ENCODE results near the gene GNG7.
A peak's percentile ranks its signal among the peaks of the same experiment; 100 is the strongest.

The GNG7 gene

DNA sequence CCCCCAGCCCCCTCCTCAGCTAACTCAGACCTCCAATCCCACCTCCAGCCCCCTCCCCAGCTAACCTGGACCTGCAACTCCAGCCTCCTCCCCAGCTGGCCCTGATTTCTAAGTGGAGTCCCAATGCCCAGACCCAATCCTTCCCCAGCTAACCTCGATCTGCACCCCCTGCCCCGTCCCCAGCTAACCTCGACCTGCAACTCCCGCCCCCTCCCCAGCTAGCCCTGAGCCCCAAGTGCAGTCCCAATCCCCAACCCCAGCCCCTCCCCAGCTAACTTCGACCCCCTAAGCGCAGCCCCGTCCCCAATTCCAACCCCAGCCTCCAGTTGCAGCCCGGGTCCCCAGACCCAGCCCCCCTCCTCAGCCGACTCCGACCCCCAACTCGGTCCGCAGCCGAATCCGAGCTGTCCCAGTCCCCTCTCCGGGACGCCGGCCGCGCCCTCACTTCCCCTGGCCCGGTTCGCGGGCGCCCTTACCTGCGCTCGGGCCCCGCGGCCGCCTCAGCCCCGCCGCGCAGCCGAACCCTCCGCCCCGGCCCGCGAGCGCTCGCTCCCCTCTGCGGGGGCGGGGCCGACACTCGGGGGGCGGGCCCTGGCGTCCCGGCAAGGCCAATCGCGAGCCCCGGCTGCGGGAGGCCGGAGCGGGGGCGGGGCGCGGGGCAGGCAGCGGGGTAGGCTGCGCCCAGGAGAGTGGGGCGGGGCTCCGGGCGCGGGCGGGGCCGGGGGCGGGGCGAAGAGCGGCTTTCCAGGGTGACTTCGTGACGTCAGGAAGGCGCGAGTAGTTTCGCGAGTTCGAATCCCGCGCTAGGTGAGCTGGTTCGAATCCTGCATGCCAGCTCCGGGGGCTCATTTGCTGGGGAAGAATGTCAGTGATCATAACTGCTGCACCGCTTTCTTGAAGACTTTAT is at the start of gene GNG7:
Gene GNG7 (minus strand): TSS at position 525 of the 907 bp plus-strand sequence. CDS start 182,006 bp downstream, outside the sequence.
- DNase-seq (ENCODE audit: low read depth) = peak; percentile 93

DNA sequence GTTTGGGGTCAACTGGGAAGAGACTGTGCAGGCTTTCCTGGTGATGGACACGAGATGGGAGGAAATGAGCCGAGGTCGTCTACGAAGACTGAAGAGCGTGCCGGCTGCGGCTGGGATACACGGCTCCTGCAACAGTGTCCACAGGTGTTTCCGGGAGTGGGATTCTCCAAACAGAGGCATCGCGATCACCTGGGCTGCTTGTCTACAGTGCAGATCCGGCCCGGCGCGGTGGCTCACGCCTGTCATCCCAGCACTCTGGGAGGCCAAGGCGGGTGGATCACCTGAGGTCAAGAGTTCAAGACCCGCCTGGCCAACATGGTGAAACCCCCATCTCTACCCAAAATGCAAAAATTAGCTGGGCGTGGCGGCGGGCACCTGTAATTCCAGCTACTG is 48.9 kb upstream of the GNG7 start:
- DNase-seq (ENCODE audit: low read depth) = no peak

DNA sequence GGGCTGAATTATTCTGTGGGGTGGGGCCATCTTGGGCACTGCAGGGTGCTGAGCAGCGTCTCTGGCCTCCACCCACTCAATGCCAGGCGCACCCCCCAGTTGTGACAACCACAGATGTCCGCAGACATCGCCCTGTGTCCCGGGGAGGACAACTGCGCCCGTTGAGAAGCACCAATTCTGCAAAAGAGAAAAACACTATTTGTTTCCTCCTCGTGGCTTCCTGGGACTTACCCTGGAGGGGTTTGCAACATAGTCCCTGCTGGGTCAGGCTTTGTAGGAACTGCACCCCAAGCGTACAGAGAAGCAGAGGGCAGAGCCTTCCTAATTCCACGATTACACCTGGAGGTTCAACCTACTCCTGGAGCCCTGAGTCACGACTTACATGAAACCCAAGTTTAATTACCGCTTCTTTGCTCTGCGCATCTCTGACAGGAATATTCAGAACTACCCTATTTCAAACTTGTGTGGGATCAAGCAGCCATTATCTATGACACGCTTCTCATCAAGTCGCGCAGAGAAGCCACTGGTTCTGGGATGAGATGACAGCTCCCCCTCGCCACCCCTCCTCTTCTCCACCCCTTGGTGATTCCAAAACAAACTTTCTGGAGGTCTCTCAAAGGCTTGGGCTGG is 48.4 kb upstream of the GNG7 start:
- DNase-seq (ENCODE audit: low read depth) = no peak

DNA sequence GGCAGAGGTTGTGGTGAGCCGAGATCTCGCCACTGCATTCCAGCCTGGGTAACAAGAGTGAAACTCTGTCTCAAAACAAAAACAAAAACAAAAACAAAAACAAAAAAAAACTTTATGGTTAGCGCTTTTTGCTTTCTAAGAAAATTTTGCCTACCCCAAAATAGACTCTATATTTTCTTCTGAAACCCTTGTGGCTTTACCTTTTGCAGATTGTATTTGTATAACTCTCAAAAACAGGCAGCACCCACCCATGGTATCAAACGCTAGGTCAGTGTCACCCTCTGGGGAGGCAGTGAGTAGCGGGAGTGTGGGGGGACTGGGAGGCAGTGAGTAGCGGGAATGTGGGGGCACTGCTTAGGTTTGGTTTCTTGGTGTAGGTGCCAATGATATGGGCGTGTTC is 44.9 kb upstream of the GNG7 start:
- no peak for DNase-seq (ENCODE audit: low read depth)

DNA sequence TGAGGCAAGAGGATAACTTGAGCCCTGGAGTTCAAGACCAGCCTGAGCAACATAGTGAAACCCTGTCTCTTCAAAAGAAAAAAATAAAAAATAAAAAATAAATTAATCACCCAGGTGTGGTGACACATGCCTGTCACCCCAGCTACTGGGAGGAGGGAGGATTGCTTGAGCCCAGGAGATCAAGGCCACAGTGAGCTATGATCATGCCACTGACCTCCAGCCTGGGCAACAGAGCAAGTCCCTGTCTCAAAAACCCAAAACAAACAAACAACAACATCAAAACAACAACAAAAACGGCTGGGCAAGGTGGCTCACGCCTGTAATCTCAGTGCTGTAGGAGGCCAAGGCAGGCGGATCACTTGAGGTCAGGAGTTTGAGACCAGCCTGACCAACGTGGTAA is 41.6 kb upstream of the GNG7 start:
- no peak for DNase-seq (ENCODE audit: low read depth)

DNA sequence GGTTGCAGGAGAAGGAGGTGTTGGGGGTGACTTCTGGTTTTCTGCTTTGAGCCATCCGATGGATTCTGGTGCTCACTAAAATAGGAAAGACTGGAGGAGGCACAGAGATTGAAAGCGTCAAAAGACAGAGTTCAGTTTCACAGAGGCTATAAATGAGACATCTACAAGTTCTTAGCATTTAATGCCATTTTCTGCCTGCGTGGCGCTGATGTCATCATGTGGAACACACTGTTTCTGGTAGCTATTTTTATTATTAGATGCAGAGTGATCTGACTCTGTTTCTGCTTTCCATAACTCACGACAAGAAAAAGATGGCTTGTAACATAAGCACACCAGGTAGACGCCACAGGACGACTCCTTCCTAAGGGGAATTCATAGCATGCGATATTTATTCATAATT is 40.6 kb upstream of the GNG7 start:
- DNase-seq (ENCODE audit: low read depth) = no peak

DNA sequence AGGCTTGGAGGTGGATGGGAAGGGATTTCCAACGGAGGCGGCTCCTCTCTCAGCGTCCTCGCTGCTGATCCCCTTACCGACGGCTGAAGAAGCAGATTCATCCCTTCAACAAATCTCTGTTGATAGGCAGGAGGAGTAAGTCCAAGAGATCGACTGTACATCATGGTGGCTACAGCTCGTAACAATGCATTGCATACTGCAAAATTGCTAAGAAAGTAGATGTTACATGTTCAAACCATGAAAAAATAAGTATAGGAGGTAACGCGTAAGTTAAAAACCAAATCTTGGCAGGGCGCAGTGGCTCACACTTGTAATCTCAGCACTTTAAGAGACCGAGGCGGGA is 37.8 kb upstream of the GNG7 start:
- no peak for DNase-seq (ENCODE audit: low read depth)

DNA sequence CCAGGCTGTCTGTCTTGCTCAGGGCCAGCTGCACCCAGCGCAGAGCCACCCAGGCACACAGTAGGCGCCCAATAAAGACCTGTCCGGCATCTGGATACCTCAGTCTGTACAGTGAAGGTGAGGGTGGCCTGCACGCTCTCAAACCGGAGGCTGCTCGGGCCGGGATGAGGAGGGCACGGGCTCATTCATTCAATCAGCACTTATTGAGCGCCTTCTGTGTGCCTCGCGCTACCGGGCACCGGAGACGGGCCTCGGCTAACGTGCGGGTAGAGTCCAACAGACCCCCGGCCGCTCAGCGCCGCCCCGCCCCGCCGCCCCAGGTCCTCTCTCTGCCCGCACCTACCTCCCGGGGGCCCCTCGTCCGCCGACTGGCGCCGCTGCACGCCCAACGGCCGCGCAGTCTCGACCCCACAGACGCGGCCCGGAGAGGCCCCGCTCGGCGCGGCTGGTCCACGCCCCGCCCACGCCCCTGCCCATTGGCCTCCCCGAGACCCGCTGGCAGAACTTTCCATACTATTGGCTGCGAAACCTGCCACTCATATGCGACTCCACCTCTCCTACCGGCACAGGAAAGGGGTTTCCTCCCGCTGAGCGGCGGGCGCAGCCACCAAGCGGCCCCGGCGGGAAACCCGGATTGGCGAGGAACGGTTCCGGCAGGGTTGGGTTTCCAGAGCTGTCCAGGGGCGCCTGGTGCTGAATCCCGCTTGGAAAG is 37.3 kb upstream of the GNG7 start, which contains the start of gene SLC39A3:
Gene SLC39A3 (minus strand): TSS at position 416 of the 712 bp plus-strand sequence. CDS start 2,760 bp downstream, outside the sequence.
- DNase-seq (ENCODE audit: low read depth) = peak; percentile 97

DNA sequence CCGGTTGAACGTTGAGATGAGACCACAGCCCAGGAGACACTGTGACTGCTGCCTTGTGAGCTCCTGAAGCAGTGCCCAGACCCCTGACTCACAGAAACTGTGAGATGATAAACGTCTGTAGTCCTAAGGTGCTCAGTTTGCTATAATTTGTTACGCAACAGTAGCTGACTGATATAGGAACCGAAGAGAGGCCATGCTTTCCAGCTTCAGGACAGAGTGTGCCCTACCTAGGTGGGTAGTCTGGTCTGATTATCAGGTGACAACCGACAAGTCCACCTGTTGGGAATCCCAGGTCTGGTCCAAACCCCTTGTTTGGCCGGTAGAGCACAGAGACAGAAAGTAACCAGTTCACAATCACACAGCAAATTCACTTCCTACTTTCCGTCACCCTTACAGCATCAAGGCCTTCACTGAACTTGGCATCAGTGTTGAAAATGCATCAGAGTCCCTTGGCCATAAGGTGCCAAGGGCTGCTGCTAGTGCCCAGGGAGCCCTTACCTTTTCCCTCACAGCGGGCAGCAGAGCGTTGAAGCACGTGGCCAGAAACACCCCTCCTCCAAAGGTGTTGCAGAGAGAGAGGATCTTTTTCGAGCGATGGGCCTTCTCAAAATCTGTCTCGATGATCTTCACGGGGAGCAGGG is 34.2 kb upstream of the GNG7 start:
- DNase-seq (ENCODE audit: low read depth) = no peak

DNA sequence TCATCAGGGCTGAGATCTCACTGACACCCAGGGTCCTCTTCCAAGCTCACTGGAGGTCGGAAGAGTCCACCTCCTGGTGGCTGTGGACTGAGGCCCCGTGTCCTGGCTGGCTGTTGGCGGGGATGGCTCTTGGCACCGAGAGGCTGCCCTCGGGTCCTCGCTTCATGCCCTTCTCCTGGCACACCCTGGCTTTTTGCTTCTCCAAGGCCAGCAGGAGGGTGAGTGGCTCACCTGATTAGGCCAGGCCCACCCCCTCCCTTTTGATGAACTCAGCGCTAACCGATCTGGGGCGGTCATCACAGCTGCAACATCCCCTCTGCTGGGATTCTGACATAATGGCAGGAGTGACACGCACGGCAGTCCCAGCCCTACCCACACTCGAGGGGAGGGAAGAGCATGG is 32.9 kb upstream of the GNG7 start:
- no peak for DNase-seq (ENCODE audit: low read depth)

DNA sequence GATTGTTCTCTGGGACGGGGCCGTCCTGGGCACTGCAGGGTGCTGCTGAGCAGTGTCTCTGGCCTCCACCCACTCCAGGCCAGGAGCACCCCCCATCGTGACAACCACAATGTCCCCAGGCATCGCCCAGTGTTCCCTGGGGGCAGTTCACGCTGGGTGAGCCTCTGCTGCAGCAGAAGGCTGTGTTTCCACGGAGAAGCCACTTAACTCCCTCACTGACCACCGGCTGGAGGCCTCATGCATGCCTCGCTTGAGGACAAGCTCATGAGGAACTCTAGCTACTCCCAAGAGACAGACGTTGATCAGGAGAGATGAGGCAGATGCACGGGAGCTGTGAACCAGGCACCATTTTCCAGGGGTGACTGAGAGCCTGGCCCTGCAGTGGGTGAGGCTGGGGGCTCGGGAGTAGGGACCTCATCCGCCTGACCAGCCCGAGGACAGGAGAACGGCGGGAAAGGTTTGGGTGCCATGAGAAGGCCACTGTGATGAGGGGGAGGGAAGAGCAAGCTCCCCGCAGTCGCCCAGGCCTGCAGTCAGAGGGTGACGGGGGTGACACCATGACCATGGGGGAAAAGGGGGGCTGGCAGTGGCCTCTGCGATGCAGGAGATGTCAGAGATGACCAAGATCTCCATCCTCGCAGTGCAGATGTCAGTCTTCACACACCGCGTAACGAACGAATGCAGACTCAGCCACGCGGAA is 32.2 kb upstream of the GNG7 start:
- DNase-seq (ENCODE audit: low read depth) = no peak

DNA sequence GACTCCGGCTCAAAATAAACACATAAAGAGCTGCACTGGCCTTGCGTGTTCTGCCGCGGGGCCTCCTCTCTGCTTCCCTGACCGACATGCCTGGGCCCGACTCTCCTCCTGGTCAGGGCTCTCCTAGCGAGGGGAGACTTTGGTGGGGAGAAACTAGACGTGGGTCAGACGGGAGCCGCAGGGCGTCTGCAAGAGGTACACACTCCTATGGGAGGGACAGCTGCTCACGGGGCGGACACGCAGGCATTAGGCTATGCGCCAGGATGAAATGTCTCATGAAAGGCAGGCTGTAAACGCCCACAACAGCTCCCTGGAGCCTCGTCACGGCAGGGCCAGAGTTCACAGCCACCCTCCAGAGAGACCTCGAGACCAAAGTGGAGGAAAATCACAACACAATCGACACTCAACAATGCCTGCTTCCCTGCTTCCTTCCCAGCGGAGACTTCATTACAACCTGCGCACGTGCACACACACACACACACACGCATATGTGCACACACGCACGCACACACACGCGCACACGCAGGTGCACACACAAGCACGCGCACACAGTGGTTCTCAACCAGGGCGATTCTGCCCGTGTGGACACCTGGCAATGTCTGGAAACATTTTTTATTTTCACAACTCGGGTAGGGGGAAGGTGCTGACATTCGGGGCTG is 31.6 kb upstream of the GNG7 start:
- no peak for DNase-seq (ENCODE audit: low read depth)

DNA sequence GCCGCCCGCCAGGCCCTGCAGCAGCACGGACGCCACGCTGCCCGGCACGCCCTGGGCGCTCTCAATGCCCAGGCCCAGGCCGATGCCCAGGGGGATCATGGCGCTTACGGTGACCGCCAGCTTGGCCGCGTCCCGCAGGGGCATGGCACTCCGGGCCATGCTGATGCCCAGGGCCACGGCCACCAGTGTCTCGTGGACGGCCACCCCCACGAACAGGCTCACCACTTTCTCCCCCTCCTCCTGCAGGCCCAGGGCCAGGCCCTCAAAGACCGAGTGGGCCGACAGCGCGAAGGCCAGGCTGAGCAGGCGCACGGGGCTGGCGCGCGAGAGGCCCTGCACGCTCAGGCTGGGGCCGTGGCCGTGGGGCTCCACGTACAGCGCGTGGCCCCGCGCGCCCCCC is 30.4 kb upstream of the GNG7 start:
- DNase-seq (ENCODE audit: low read depth) = no peak

DNA sequence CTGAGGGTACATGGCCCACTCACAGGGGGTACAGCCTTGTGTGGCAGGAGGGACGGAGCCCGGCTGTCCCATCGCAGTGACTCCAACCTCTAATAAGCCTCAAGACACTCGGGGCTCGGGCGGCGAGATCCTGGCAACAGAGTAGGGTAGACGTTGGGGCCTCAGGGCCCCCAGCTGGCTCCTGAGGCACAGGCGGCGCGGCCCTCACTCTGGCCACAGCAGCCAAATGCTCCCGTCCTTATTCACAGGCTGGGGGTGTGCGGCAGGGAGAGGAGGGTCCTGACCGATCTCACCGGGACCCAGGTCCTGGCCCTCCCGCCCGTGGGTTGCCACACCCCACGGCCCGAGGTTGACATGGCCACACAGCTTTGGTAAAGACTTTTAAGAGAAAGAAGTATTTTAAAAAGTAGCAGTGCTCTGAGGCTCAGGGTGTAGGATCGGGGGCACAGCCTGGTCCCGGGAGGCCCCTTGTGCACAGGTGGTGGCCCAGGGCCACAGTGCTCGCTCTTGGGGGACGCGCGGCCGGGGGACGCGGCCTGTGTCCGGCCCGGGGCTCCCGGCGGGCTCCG is 29.7 kb upstream of the GNG7 start:
- no peak for DNase-seq (ENCODE audit: low read depth)

DNA sequence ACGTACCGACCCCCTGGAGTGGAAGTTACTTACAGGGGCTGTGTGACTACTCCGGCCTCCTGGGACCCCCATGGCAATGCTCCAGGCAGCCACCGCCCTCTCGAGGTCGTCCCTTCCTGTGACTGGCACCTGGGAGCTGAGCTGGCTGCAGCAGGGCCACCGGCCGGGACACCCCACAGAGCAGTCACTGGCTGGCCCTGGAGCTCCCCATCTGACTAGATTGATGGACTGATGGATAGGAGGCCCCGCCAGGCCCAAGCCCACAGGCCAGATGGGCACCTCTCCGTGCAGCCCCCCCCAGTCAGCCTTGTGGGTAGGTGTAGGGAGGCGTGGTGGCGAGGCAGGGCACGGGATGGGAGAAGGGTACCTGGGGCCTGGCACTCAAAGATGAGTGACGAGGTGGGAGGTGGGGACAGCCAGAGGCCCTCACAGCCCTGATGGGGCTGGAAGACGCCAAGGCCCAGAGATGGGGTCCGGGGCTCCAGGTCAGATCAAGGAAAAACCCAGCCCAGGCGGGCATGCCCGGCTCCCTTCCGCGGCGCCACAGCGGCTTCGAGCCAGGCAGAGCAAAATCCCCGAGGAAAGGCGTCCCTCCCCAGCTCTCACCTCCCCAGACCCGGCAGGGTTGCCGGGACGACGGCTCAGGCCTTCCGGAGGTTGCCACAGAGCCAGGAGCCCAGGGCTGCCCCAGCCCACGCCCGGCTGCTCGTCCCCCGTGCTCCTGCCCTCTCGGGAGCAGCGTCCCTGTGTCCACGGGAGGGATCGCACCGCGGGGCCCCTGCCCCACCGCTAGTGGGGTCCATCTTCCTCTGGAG is 28.9 kb upstream of the GNG7 start:
- DNase-seq (ENCODE audit: low read depth) = no peak

DNA sequence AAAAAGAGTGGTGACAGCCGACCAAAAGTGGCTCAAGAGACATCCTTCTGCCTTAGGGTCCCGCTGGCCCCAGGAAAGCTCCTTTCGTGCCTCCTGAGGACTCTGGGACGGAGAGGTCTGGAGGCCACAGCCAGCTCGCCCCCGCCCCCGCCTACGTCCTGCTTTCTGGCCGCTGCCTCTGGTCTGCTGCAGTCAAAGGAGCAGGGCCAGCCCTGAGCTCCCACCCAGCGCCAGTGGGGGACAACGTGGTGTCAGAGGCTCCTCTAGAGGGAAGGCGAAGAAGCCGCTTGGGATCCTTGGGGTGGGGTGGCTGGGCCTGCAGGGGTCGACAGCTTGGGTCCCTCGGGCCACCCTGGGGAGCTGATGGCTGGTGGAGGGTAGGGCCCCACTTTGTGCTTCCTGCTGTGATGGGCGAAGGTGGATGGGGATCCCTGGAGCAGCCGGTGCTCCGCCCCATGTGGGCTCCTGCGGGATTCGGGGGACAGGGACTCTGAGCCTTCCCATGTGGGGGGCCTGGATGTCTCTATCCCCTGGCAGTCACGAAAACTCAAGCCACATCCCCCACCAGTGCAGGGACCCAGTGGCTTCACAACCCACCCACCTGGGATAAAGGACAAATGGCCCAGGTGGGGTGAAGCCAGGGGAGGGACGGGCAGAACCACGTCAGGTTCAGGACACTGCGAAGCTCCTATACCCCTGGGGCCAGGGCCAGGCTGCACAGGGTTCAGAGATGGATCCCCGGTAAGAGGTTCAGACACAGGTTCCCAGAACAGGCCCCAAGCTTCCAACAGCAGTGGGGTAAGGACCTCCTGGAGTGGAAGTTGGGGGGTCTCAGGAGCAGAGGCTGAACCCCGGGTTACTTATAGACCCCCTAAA is 27.7 kb upstream of the GNG7 start:
- no peak for DNase-seq (ENCODE audit: low read depth)

DNA sequence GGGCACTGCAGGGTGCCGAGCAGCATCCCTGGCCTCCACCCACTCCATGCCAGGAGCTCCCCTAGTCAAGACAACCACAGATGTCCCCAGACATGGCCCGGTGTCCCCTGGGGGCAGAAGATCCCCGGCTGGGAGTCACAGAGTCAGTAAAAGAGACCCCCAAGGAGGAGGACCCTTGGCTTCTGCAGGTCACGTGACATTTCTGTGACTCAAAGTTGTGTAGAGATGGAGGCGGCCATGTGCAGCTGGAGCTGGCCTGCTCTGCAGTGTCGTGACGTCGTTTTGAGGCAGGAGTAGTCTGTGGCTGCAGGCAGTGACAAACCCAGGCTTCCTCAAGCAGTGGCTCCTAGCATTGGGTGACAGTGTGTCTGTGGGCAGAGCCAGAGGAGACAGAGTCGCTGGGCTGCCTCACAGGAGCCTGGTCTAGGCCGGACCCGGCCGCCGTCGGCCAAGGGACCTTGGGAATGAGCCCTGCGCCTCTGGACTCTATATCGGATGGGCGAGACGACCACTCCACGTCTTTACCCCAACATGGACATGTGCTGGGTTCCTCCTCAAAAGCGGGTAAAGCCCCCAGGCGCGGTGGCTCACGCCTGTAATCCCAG is 26.4 kb upstream of the GNG7 start:
- DNase-seq (ENCODE audit: low read depth) = no peak

DNA sequence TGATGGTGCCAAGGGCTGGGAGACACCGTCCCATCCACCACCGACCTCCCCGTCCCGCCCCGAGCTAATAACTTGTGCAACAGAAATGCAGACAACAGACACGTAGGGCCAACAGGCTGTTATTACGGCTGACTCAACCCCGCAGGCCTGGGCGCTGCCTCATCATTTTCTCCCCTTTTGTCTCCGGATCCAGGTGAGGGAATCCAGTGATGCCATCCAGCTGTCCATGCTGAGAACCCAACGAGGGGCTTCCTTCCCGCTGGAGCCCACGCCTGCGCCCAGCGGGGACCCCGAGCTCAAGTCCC is 25.1 kb upstream of the GNG7 start:
- no peak for DNase-seq (ENCODE audit: low read depth)

All from stimulated activated CD8-positive, alpha-beta memory T cell treated with anti-CD3 and anti-CD28 coated beads, Interleukin-15, amount 100 ng/mL, for 24 hours (primary cell).